Measurements from ENCODE around the gene MBNL2.

DNA sequence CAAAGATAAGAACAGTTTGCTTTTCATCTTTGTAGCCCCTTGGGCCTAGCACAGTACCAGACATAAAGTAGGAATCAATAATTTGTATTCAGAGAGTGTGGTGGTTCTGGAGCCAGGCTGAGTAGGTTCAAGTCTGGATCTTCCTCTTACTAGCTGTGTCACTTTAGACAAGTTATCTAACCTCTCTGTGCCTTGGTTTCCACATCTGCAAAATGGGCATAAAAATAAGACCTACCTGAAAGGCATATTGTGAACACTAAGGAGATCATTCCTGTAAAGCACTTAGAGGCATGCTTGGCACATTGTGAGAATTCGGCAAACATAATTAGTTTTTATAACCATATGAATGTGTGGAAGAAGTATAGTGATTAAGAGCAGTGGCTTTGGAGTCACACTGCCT, 95.8 kb downstream of the MBNL2 start:
- TF ChIP-seq POLR2A (IDR thresholded peaks at IDR 0.05; ENCODE audit: low read depth, low read length) (no peak), POLR2AphosphoS5 (IDR thresholded peaks at IDR 0.05; ENCODE audit: low read depth, low read length) (no peak)
